NB4 (cell line): ENCODE measurements around the gene CBX4.

Source experiments
- CTCF ChIP-seq: IDR thresholded peaks from one replicate; pipeline ENCODE4 v1.5.1; 2012; ENCODE audit warnings: low read depth, low read length
- MAX ChIP-seq: IDR thresholded peaks from 2 replicates; pipeline ENCODE4 v1.6.1; 2011; ENCODE audit warnings: low read depth, low read length
- MYC ChIP-seq: IDR thresholded peaks from 2 replicates; pipeline ENCODE4 v1.6.1; 2011; ENCODE audit warnings: low read depth, low read length
- POLR2A ChIP-seq: IDR thresholded peaks from 2 replicates; pipeline ENCODE4 v1.6.1; 2011; ENCODE audit warnings: mild to moderate bottlenecking; ENCODE audit not compliant: insufficient read length; ENCODE audit errors: extremely low read depth

GRCh38 chr17:79840269-79840988, 1.2 kb upstream of the CBX4 start:
- TF ChIP-seq CTCF = no peak
- no peak for TF ChIP-seq POLR2A
- TF ChIP-seq MAX = no peak
- no peak for TF ChIP-seq MYC
